GM18520 (cell line): ENCODE results near the gene PCDH9.
A peak's percentile ranks its signal among the peaks of the same experiment; 100 is the strongest.
"Not testable (repeated sequence)": the region's sequence is repeated elsewhere in the genome, so short reads cannot be mapped to it uniquely, and the experiment has no call there.

Experiments used
- ATAC-seq: cut with Tn5 transposase; IDR thresholded peaks from one replicate; pipeline ENCODE4 v1.9.1; 2021; ENCODE audit not compliant: unreplicated experiment

Gene PCDH9

GRCh38 chr13:66627512-66627911 lies 602.6 kb downstream of the PCDH9 start:
- no peak for ATAC-seq

- ATAC-seq = no peak
Observed at GRCh38 chr13:66624302-66624701, 605.8 kb downstream of the PCDH9 start.

GRCh38 chr13:66623129-66623820 lies 606.9 kb downstream of the PCDH9 start:
- no peak for ATAC-seq

GRCh38 chr13:66621906-66622447 lies 608.2 kb downstream of the PCDH9 start:
- not testable (repeated sequence) for ATAC-seq

GRCh38 chr13:66618702-66619101 lies 611.4 kb downstream of the PCDH9 start:
- ATAC-seq = peak; percentile 53

GRCh38 chr13:66617786-66618185 lies 612.4 kb downstream of the PCDH9 start:
- no peak for ATAC-seq

- no peak for ATAC-seq
Observed at GRCh38 chr13:66612983-66613382, 617.2 kb downstream of the PCDH9 start.

- ATAC-seq = no peak
Observed at GRCh38 chr13:66586489-66586888, 643.6 kb downstream of the PCDH9 start.

- no peak for ATAC-seq
Observed at GRCh38 chr13:66585669-66586203, 644.4 kb downstream of the PCDH9 start.

- ATAC-seq = no peak
Observed at GRCh38 chr13:66581675-66582074, 648.5 kb downstream of the PCDH9 start.

- ATAC-seq = no peak
Observed at GRCh38 chr13:66578305-66578704, 651.8 kb downstream of the PCDH9 start.

- no peak for ATAC-seq
Observed at GRCh38 chr13:66577358-66577757, 652.8 kb downstream of the PCDH9 start.

GRCh38 chr13:66576381-66576780 lies 653.8 kb downstream of the PCDH9 start:
- no peak for ATAC-seq

- no peak for ATAC-seq
Observed at GRCh38 chr13:66574606-66575005, 655.5 kb downstream of the PCDH9 start.

GRCh38 chr13:66567899-66568612 lies 662.1 kb downstream of the PCDH9 start:
- ATAC-seq = no peak

- ATAC-seq = no peak
Observed at GRCh38 chr13:66565279-66565678, 664.9 kb downstream of the PCDH9 start.

GRCh38 chr13:66563076-66563475 lies 667.1 kb downstream of the PCDH9 start:
- ATAC-seq = no peak

- ATAC-seq = no peak
Observed at GRCh38 chr13:66562054-66562453, 668.1 kb downstream of the PCDH9 start.

- ATAC-seq = no peak
Observed at GRCh38 chr13:66560991-66561390, 669.1 kb downstream of the PCDH9 start.

GRCh38 chr13:66560189-66560588 lies 669.9 kb downstream of the PCDH9 start:
- ATAC-seq = no peak

- no peak for ATAC-seq
Observed at GRCh38 chr13:66559093-66559492, 671.0 kb downstream of the PCDH9 start.

- no peak for ATAC-seq
Observed at GRCh38 chr13:66558506-66558905, 671.6 kb downstream of the PCDH9 start.
